Stimulated activated CD8-positive, alpha-beta memory T cell treated with anti-CD3 and anti-CD28 coated beads, Interleukin-15, amount 100 ng/mL, for 48 hours (primary cell): ENCODE data around the gene MED15.
A peak's percentile ranks its signal among the peaks of the same experiment; 100 is the strongest.

ENCODE experiments used
- DNase-seq, 2 donors: peaks; one replicate each; pipeline ENCODE4 v3.0.0-alpha.2; 2020; ENCODE audit warnings: low read depth in 2 of 2

Gene MED15

GRCh38 chr22:20552443-20553401 is 45.3 kb downstream of the MED15 start:
- no peak for DNase-seq

- DNase-seq, result no peak
Measured at GRCh38 chr22:20553947-20554741, 46.7 kb downstream of the MED15 start.

GRCh38 chr22:20554824-20555223 is 47.4 kb downstream of the MED15 start:
- DNase-seq, result no peak

DNA sequence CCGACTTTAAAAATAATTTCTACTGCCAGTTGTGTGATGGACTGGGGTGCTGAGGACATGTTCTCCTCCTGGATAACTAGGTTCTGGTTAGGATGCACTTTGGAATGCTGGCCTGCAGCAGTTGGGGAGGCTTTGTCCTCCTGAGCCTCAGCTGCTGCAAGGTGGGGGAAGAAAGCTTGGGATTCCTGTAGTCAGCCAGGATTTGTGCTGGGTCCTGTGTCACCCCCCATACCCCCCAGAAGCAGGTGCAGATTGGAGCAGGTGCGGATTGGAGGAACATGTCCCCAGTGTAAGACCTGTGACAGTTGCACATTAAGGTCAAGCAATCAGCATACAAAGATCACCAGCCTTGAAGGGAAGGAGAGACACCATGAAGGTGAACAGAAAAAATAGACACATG is 51.1 kb downstream of the MED15 start:
- DNase-seq, result no peak

DNA sequence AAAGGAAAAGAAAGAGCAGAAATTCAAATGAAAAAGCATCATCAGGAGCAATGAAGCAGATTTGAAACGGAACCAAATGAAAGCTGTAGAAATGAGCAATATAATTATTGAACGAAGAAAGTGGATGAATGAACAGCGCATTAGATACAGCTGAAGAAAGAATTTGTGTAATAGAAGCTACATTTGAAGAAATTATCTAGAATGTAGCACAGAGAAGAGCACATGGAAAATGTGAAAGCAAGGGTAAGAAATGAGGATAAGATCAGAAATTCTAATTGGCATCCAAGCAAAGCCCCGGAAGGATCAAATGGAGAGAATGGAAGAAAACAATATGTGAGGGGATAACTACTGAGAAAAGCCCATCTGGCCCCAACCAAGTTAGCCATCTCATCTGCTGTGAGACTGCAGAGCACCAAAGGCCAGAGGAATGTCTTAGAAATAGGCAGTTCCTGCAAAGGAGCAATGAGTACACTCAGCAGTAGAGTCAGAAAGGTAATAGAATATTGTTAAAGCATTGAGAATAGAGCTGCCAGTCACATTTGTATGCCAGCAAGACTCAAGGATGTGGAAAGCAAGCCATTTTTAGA is 51.9 kb downstream of the MED15 start:
- DNase-seq, result no peak

DNA sequence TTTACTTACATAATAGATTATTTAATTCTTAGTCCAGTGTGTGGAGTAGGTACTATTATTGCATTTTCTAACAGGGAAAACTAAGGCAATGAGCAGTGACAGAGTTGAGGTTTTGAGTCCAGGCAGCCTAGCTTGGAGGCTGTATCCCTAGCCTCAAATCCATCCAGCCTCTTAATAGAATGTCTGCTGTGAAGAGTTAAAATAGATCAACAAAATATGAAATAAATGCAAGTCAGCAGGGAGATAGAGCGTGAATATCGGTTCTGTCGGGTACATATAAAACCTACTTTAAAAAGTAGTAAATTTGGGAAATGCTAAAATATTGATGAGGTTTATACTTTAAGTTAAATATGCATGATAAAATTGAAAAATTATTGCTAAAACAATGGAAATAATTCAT is 53.3 kb downstream of the MED15 start:
- no peak for DNase-seq

GRCh38 chr22:20561882-20562281 is 54.5 kb downstream of the MED15 start:
- DNase-seq, result no peak

- DNase-seq, result no peak
Measured at GRCh38 chr22:20562607-20563465, 55.4 kb downstream of the MED15 start.

GRCh38 chr22:20563466-20563906 is 56.1 kb downstream of the MED15 start:
- DNase-seq, result no peak

- DNase-seq, result no peak
Measured at GRCh38 chr22:20563941-20564371, 56.5 kb downstream of the MED15 start.

DNA sequence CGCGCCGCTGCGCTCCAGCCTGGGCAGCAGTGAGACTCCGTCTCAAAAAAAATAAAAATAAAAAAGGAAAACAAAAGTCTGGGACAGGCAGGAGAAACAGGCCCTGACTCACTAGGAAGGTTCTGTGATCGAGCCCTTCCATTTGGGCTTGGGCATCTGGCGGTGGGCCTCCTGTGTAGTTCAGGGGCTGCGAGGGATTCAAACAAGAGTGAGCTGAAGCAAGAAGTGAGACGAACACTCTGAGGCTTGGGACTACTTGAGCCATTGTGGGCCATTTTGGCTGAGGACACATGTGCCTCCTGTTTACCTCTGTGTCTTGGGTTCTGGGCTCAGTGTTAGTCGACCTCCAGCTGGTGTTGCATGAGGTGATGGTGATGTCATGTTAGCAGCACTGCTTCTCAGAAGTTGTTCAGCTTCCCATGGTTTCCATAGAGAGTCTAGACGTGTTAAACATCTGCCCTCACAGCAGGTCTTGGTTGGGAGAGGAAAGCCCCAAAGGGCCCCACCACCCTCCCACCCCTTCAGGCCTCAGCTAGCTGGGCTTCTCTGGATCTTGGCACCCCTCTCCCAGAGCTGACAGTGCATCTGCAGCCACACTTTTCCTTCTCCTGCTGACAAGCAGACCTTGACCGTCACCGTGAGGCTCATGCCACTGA is 57.8 kb downstream of the MED15 start:
- DNase-seq, result no peak

- no peak for DNase-seq
Measured at GRCh38 chr22:20565761-20566160, 58.4 kb downstream of the MED15 start.

DNA sequence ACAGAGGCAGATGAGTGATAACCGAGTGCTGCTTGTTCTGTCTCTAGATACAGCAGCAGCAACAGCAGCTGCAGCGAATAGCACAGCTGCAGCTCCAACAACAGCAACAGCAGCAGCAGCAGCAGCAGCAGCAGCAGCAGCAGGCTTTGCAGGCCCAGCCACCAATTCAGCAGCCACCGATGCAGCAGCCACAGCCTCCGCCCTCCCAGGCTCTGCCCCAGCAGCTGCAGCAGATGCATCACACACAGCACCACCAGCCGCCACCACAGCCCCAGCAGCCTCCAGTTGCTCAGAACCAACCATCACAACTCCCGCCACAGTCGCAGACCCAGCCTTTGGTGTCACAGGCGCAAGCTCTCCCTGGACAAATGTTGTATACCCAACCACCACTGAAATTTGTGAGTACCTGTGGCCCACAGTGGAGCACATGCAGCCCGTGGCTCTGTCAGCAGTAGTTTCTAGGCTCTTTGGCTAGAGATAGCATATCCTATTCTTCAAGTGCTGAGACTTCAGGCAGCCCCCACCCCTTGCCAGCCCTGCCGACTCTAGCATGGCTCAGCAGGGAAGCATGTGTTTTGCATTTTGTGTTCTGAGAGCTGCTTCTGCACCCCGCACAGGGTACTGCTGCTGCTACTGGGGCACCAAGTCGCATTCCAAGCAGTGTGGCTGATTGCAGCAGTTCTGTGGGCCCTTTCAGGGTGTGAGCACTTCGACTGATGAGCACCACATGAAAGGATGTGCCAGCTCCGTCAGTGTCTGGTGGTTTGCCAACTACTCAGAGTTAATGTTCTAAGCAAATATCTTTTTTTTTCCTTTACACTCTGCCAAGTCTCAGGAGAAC is 59.2 kb downstream of the MED15 start:
- no peak for DNase-seq

GRCh38 chr22:20567371-20567847 is 60.0 kb downstream of the MED15 start:
- no peak for DNase-seq

- DNase-seq, result no peak
Measured at GRCh38 chr22:20567993-20568417, 60.6 kb downstream of the MED15 start.

DNA sequence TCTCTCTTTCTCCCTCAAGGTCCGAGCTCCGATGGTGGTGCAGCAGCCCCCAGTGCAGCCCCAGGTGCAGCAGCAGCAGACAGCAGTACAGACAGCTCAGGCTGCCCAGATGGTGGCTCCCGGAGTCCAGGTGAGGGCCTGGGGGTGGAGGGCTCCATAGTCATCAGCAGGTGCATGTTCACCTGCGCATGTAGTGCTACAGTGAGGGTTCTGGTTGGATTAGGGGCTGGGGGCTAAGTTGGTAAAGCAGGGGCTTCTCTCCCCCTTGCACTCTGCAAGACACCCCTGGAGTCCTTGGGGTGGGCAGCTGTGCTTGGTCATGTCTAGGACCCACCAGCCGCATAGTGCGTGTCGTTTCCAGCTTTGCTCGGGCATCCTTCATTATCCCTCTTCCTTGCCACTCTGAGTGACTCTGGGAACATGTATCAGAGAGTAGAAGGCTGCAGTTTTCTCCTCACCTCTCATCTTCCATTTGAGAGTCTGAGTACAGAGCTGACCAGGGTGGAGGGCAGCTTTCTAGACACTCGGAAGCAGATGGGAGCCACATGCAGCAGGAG is 61.2 kb downstream of the MED15 start:
- no peak for DNase-seq

DNA sequence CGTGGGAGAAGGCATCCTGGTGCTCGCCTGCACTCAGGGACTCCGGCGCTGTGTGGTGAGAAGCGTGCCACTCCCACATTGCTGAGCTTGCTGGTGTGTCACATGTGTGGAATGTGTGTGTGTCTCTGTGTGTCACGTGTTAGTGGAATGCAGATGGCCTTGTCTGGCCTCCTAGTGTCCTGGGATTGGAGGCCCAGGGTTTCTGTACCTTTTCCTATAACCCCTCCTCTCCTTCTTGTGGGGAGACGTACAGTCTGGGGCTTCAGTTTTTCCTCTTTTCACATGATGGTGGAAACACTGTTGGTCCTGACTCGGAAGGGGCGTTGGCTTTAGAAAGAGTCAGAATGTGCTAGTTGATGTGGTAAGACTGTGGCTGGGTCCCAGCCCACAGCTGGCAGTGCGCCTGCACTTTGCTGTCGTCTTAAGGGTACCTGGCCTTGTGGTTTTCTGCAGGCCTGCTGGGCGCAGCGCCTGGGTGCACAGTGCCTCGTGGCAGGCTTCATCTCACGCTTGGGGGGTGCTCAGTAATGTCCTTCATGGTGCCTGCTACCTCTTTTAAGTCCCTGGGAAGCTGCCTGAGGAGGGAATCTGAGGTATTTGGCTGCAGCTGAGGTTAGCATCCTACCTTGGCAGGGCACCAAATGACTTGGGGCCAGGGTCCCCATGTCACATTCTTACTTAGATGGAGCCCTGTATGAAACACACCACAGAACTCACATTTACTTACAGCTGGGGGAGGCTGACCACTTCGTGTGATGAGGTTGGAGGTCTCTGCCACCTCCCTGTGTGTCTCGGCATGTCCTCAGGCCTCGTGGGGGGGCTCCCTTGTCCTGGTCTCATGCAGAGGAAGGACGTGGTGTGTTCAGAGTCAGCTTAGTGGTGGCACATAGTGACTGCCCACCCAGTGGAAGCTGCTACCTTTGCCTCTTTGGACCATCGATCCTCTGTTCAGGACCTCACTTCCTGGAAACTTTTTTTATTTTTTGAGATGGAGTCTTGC is 61.9 kb downstream of the MED15 start:
- peak; percentile 73 for DNase-seq

GRCh38 chr22:20571078-20571503 is 63.7 kb downstream of the MED15 start:
- DNase-seq, result no peak
